Measurements from ENCODE around the gene PLXDC1. TPM values are rescaled to one million over a fixed set of nuclear protein-coding genes. Genes with fewer than 3 reads are reported as not detected.

The PLXDC1 gene
- total RNA-seq, 2 experiments from 2014 or later, result 0.54 to 1.1 TPM

DNA sequence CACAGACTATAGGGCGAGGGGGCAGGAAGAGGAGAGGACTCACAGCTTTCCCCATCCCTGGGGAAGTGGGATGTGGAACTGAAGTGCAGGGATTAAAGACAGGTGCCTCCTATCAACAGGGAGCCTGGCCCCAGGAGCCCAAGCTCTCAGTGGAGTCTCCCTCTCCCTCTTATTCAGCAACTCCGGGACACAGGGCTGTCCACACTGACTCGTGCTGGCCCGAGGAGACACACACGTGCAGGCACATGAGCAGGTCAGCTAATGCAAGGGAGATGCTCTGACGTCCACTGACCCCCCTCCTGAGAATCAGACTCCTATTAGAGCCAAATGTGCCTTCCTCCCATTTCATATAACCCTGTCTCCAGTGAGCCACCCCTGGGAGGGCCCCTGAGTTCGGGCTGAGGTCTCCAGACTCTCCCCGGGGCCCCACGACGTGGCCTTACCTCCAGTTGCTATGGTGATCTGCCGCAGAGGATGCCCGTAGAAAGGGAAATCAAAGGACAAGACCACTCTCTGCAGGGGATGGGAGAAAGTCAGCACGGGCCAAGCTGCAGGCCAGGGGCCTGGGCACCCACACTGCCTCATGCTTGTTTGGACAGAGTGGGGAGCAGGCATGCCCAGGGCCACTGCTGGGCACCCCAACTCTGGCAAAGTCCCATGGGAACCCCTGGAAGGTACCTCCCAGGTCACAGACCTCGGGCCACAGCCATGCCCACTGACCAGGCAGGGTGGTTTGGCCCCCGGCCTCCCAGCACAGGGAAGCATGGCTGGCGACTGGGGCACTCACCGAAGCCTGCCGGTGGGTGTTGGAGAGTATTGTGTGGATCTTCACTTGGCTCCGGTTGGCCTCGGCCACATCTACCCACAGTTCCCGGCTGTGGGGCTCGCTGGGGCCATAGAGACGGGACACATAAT is 42.7 kb downstream of the PLXDC1 start:
- no peaks in the 10 kb centered on the region for H3K36me3 Mint-ChIP-seq
- H3K4me1 Mint-ChIP-seq, result no peaks in the 10 kb centered on the region
- DNase-seq, result no peak

DNA sequence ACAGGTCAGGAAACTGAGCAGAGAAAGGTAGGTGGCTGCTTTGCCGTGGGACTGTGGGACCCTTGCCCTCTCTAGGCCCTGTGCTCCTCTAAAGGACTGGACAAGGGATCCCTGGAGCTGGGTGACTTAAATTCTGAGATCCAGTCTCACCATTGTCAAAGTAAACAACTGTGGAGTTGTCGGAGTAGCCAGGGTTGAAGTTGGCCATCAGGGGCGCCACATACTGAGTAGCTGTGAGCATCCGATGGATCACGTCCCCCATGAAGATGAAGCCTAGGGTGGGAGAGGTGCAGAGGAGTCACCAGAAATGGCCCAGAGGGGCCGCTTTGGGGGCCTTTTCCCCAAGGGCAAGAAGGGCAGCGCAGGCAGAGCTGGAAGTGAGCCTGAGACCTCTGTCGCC is 43.5 kb downstream of the PLXDC1 start:
- Mint-ChIP-seq H3K27ac (no peak overlapping the region), H3K36me3 (no peaks in the 10 kb centered on the region), H3K27me3 (no peaks in the 10 kb centered on the region), H3K4me1 (no peaks in the 10 kb centered on the region), H3K9me3 (no peaks in the 10 kb centered on the region), H3K4me3 (no peak overlapping the region)
- DNase-seq, result no peak

More for the DNA sequence above, 42.7 kb downstream of the PLXDC1 start:
- Mint-ChIP-seq H3K27ac (no peak overlapping the region), H3K4me3 (no peak overlapping the region), H3K9me3 (no peaks in the 10 kb centered on the region), H3K27me3 (no peaks in the 10 kb centered on the region)

DNA sequence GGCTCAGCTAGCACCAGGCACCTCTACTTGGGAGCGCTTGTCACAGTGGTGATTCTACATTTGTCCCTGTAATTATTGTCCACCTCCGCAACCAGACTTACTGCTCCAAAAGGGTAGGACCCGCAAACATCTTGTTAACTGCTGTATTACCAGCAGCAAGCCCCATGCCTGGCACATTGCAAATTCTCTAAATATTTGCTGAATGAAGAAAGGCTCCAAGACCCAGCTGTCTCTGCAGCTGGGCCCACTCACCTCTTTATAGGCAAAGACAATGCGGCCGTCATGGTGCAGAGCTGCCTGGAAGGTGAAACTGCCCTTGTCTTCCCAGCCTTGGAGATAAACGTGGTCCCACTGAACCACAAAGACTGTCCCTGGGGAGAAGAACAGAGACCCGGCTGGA is 44.3 kb downstream of the PLXDC1 start:
- Mint-ChIP-seq H3K36me3 (no peaks in the 10 kb centered on the region), H3K9me3 (no peaks in the 10 kb centered on the region), H3K4me1 (peaks cover 5% of the 10 kb centered on the region), H3K27ac (no peak overlapping the region), H3K27me3 (no peaks in the 10 kb centered on the region), H3K4me3 (no peak overlapping the region)
- DNase-seq, result no peak

DNA sequence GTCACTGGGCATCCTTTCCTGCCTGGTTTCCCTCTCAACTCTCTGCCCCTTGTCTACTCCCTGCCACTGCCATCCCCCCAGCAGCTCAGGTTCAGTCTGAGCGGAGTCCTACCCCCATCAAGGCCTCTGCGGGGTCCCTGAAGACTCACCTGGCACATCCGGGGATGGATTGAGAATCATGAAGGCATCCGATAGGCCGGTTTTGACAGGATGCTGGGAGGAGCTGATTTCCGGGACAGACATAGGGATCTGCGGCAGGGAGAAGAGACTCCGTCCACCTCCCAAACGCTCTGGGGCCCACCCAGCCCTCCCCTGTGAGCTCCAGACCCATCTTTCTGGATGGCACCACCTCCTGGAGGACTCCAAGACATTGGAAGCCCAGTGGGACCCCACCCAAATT is 45.7 kb downstream of the PLXDC1 start:
- H3K9me3 Mint-ChIP-seq, result no peaks in the 10 kb centered on the region
- no peak for DNase-seq
- H3K27me3 Mint-ChIP-seq, result no peaks in the 10 kb centered on the region
- no peaks in the 10 kb centered on the region for H3K36me3 Mint-ChIP-seq
- H3K4me1 Mint-ChIP-seq, result peaks cover 14% of the 10 kb centered on the region
- H3K27ac Mint-ChIP-seq, result no peak overlapping the region
- no peak overlapping the region for H3K4me3 Mint-ChIP-seq

DNA sequence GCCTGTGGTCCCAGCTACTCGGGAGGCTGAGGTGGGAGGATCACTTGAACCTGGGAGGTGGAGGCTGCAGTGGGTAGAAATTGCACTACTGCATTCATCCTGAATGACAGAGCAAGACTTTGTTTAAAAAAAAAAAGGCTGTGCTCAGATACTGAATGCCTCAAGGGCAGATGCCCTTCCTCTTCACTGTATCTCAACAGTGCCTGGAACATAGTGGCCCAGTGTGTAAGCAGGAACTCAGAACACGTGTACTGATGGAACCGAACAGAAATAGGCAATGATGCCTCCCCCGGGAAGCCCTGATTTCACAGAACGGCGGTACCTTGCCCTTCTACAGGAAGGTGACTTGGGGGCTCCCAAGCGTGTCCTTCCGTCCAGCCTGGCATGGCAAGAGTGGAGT is 46.8 kb downstream of the PLXDC1 start:
- no peak overlapping the region for H3K4me3 Mint-ChIP-seq
- H3K36me3 Mint-ChIP-seq, result no peaks in the 10 kb centered on the region
- DNase-seq, result no peak
- H3K27ac Mint-ChIP-seq, result no peak overlapping the region
- H3K27me3 Mint-ChIP-seq, result no peaks in the 10 kb centered on the region
- H3K9me3 Mint-ChIP-seq, result no peaks in the 10 kb centered on the region
- peaks cover 19% of the 10 kb centered on the region for H3K4me1 Mint-ChIP-seq

DNA sequence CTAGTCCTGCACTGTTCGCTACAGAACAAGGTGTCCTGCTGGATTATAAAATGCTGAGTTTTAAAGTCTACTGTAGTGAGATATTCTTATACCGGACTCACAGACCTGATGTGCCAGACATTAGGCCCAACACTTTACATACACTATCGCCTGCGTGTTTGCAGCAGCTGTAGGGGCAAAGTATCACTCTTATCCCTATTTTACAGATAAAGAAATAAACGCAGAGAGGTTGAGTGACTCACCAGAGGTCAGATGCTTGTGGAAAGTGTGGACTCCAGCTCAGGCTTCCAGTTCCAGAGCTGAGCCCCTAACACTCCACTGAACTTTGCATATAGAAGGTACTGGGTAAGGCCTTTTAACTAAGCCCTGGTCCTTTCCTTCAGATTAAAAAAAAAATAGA is 47.4 kb downstream of the PLXDC1 start:
- no peak overlapping the region for H3K4me3 Mint-ChIP-seq
- no peak overlapping the region for H3K27ac Mint-ChIP-seq
- H3K9me3 Mint-ChIP-seq, result no peaks in the 10 kb centered on the region
- no peaks in the 10 kb centered on the region for H3K36me3 Mint-ChIP-seq
- no peaks in the 10 kb centered on the region for H3K27me3 Mint-ChIP-seq
- peaks cover 19% of the 10 kb centered on the region for H3K4me1 Mint-ChIP-seq
- DNase-seq, result no peak

DNA sequence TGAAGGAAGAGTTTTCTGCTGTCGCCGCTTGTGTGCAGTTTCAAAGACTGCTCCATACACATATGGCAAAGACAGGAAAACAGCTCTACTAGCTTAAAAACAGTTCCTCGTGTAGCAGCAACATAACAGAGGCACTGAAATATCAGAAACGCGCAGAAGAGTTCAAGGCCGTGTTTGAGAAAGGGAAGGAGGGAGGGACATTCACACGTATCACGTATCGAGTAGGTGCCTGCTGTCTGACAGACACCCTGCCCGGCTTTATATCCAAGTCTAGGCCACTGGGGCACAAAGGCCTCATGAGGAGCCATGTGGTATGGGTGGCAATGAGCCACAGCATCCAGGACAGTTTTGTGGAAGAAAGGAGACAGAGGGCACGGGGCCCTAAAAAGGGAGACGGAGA is 50.3 kb downstream of the PLXDC1 start:
- no peaks in the 10 kb centered on the region for H3K27me3 Mint-ChIP-seq
- no peaks in the 10 kb centered on the region for H3K9me3 Mint-ChIP-seq
- no peak overlapping the region for H3K27ac Mint-ChIP-seq
- peaks cover 40% of the 10 kb centered on the region for H3K4me1 Mint-ChIP-seq
- no peak for DNase-seq
- no peak overlapping the region for H3K4me3 Mint-ChIP-seq
- H3K36me3 Mint-ChIP-seq, result no peaks in the 10 kb centered on the region

DNA sequence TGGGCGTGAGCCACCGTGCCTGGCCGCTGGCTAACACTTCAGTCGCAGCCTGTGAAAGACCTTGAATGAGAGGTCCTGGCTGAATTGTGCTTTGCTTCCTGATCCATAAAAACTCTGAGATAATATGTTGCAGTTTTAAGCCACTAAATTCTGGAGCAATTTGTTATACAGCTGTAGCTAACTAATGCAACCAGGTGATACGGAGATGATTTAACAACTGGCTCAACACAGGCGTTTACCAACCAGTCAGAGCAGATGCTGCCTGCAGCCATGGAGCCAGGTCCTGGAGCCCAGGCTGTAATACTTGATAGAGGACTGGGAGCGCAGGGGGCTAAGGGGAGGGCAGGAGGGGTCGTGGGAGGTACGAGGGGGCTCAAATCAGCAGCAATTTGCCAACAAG is 50.9 kb downstream of the PLXDC1 start:
- H3K36me3 Mint-ChIP-seq, result no peaks in the 10 kb centered on the region
- H3K27ac Mint-ChIP-seq, result no peak overlapping the region
- peaks cover 44% of the 10 kb centered on the region for H3K4me1 Mint-ChIP-seq
- H3K4me3 Mint-ChIP-seq, result no peak overlapping the region
- no peaks in the 10 kb centered on the region for H3K27me3 Mint-ChIP-seq
- DNase-seq, result no peak
- no peaks in the 10 kb centered on the region for H3K9me3 Mint-ChIP-seq

DNA sequence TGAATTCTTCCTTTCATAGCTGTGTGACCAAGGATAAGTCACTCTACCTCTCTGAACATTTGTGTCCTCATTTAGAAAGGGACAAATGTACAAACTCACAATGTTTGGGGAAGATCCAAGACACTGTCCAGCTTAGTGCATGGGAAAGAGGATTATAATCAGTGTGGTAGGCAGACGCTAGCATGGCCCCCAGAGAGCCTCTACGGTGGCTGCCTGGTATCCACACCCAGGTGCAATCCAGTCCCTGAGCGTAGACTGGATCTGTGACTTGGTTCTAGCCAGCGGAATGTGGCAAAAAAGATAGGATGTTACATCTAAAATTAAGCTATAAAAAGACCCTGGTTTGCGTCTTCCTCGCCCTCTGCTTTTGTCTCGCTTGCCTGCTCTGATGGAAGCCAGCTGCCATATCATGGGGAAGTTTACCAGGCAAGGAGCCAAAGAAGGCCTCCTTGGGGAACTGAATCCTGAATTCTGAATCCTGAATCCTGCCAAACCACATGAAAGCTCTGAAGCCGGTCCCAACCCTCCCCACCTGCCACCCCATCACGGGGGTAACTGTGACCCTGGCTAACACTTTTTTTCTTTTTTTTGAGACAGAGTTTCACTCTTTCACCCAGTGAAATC is 51.7 kb downstream of the PLXDC1 start:
- Mint-ChIP-seq H3K4me3 (no peak overlapping the region), H3K4me1 (peaks cover 50% of the 10 kb centered on the region), H3K27ac (no peak overlapping the region), H3K9me3 (no peaks in the 10 kb centered on the region), H3K27me3 (no peaks in the 10 kb centered on the region), H3K36me3 (no peaks in the 10 kb centered on the region)
- no peak for DNase-seq

DNA sequence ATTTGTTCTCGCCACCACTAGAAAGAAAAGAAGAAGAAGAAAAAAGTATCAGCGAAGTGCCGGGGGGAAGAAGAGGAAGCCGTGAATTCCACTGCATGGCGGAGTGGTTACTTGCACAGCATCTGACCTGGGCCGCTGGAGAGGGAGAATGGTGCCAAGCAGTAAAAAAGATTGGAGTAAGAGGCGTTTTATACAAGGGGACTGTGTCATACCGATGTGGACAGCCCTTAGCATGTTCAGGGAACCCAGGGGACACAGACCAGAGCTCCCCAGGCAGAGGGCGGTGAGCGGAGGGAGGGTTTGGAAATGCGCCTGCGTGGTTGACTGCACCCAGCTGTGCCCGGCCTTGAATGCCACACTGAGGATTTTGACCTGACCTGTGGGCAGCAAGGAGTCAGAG is 52.8 kb downstream of the PLXDC1 start:
- no peak overlapping the region for H3K27ac Mint-ChIP-seq
- H3K27me3 Mint-ChIP-seq, result no peaks in the 10 kb centered on the region
- no peak overlapping the region for H3K4me3 Mint-ChIP-seq
- H3K9me3 Mint-ChIP-seq, result no peaks in the 10 kb centered on the region
- H3K4me1 Mint-ChIP-seq, result peaks cover 61% of the 10 kb centered on the region
- no peak for DNase-seq
- H3K36me3 Mint-ChIP-seq, result no peaks in the 10 kb centered on the region

DNA sequence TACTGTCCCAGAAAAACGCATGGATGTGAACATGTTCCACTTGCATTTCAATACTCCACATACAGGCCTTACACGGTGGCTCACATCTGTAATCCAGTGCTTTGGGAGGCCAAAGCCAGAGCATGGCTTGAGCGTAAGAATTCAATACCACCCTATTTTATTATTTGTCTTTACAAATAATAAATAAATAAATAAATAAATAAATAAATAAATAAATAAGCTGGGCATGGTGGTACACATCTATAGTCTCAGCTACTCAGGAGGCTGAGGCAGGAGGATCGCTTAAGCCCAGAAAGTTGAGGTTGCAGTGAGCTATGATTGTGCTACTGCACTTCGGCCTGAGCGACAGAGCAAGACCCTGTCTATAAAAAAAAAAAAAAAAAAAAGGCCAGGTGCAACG is 53.9 kb downstream of the PLXDC1 start:
- H3K27ac Mint-ChIP-seq, result no peak overlapping the region

DNA sequence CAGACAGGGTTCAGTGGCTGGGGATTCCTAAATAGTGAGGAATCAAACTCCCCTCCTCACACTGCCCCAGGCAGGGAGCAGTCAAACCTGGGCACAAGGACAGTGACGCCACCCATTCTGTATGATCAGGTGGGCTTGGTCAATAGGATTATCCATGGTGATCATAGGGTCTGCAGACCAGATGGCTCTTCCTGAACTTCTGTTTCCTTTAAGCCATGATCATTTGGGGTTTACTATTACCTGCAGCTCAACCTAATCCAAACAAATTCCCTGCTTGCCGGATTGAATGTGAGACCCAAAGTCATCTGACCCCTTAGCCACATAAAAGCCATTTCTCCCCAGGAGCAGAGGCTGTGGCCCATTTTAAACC is 54.3 kb downstream of the PLXDC1 start:
- peaks cover 67% of the 10 kb centered on the region for H3K4me1 Mint-ChIP-seq
- H3K9me3 Mint-ChIP-seq, result no peaks in the 10 kb centered on the region
- H3K27ac Mint-ChIP-seq, result no peak overlapping the region
- H3K4me3 Mint-ChIP-seq, result no peak overlapping the region
- no peaks in the 10 kb centered on the region for H3K36me3 Mint-ChIP-seq
- DNase-seq, result no peak
- no peaks in the 10 kb centered on the region for H3K27me3 Mint-ChIP-seq

More for the DNA sequence above, 53.9 kb downstream of the PLXDC1 start:
- no peaks in the 10 kb centered on the region for H3K36me3 Mint-ChIP-seq
- H3K4me1 Mint-ChIP-seq, result peaks cover 67% of the 10 kb centered on the region
- H3K4me3 Mint-ChIP-seq, result no peak overlapping the region
- H3K27me3 Mint-ChIP-seq, result no peaks in the 10 kb centered on the region
- DNase-seq, result no peak
- H3K9me3 Mint-ChIP-seq, result no peaks in the 10 kb centered on the region

DNA sequence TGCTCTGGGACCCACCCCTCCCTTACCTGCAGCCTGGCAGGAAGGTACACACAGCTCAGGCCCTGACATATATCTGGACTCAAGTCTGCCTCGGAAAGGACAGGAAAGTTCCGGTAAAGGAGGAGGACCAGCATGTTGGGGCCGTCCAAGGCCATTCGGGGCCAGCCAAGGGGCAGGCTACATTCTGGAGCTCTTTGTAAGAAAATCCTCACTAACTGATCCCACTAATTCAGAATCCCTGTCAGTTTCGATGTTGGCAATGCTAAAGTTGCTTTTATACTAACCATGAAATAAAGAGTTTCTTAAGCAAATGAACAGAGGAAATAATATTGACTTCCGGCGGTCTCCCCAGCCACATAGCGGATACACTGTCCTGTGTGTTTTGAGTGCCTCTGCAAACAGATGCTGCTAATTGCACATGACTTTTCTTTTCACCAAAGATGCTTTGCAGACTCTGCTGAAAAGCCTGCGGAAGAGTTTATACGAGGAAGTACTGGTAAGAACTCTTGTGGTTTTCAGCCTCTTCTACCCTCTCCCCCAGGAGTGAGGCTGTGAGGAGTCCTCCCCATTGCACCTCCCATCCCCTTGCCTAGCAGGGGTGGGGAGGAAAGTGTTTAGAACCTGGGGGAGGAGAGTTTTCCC is 54.8 kb downstream of the PLXDC1 start:
- no peaks in the 10 kb centered on the region for H3K27me3 Mint-ChIP-seq

DNA sequence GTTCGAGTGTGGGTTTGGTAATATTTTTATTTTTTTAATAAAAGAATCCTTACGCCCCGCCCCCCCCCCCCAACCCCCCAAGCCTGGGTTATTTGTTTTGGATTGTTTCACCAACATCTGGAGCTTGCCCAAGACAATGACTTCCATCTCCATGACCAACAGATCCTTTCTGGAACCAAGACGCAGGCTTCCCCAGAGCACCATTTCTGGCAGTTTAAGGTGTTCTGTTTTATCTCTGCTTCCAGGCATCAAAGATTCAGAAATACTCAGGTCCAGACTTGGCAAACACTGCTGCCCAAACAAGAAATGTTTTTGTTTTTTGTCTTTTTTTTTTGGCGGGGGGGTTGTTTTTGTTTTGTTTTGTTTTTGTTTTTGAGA is 56.1 kb downstream of the PLXDC1 start:
- Mint-ChIP-seq H3K27ac (peak overlapping the region; percentile 38), H3K4me3 (no peak overlapping the region), H3K9me3 (no peaks in the 10 kb centered on the region), H3K4me1 (peaks cover 67% of the 10 kb centered on the region), H3K36me3 (peaks cover 2% of the 10 kb centered on the region), H3K27me3 (no peaks in the 10 kb centered on the region)
- no peak for DNase-seq

More for the DNA sequence above, 54.8 kb downstream of the PLXDC1 start:
- DNase-seq, result no peak
- H3K4me3 Mint-ChIP-seq, result peak overlapping the region; percentile 54
- H3K36me3 Mint-ChIP-seq, result no peaks in the 10 kb centered on the region
- H3K9me3 Mint-ChIP-seq, result no peaks in the 10 kb centered on the region
- peaks cover 66% of the 10 kb centered on the region for H3K4me1 Mint-ChIP-seq
- H3K27ac Mint-ChIP-seq, result peak overlapping the region; percentile 80

DNA sequence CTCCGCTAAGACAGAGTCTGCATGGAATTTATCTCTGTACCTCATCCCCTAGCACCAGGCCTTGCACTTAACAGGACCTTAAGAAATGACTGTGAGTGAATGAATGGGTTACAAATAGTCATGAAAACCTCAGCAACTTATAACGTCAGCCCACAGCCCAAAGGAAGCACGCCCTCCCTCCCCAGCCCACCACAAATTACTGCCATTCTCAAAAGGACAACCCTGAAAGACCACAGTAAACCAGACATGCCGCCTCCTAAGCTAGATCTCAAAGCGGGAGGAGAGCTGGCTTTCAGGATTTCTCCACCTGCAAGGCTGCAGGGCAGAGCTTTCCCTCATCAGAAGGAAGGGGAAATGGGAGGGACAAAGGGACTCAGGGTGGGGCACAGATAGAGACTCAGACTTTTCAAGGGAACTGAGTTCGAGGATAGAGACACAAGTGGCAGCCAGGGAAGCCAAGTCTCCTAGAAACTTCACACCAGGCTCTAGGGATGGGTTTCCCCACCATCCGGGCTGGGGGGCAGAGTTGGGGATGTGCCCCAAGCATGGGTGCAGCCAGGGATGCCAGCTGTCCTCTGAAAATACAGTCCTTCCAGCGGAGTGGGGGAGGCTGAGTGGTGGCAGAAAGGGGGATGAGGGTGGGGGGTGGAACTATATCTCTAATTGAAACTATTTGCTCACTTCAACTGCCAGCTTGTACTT is 56.7 kb downstream of the PLXDC1 start:
- H3K4me3 Mint-ChIP-seq, result peak overlapping the region; percentile 2

More for the DNA sequence above, 56.7 kb downstream of the PLXDC1 start:
- H3K27me3 Mint-ChIP-seq, result no peaks in the 10 kb centered on the region
- peaks cover 2% of the 10 kb centered on the region for H3K36me3 Mint-ChIP-seq
- peak overlapping the region; percentile 66 for H3K27ac Mint-ChIP-seq
- H3K9me3 Mint-ChIP-seq, result no peaks in the 10 kb centered on the region
- peaks cover 70% of the 10 kb centered on the region for H3K4me1 Mint-ChIP-seq
- DNase-seq, result peak; percentile 27
